Activated CD8-positive, alpha-beta memory T cell treated with anti-CD3 and anti-CD28 coated beads for 48 hours (primary cell): ENCODE results near the gene MYH13.
"Not testable (repeated sequence)": the region's sequence is repeated elsewhere in the genome, so short reads cannot be mapped to it uniquely, and the experiment has no call there.

Source experiments
- DNase-seq, 3 experiments: peaks; one replicate each; pipeline ENCODE4 v3.0.0-alpha.2; 2020; ENCODE audit warnings: low read depth in 2 of 3, low spot score in 2 of 3

The MYH13 gene

DNA sequence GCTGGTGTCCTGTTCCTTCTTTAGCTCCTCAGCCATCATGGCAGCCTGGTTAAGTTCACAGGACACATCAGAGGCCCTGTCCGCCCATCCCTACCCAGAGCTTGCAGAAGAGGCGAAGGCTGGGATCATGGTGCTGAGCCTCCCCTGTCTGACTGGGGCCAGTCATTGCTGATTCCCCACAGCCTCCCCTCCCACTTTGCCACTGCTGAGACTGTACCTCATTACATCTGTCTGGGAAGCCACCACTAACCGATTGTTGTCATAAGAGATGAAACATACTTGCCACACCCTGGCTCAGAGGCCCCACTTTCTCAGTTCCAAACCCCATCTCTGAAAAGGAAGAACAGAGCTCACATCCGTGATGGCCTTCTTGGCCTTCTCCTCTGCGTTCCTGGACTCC is 66.2 kb downstream of the MYH13 start:
- no peak for DNase-seq

DNA sequence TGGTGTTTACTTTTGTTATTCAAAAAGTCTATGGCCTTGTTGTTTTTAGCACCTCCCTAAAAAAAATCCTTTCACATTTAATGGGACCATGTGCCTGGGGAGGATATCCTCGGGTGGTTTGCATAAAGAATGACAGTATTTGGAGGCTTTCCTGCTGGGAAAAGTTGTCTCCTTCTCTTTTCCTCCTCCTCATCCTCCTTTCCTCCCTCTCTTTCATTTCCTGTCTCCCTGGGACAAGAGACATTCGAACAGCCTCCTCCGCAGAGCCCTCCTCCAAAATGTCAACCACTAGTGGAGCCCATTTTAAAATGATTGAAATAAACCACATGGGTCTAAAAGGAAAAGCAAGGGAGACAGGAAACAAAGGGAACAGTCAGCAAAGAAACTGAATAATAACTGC is 67.4 kb downstream of the MYH13 start:
- DNase-seq, result no peak

DNA sequence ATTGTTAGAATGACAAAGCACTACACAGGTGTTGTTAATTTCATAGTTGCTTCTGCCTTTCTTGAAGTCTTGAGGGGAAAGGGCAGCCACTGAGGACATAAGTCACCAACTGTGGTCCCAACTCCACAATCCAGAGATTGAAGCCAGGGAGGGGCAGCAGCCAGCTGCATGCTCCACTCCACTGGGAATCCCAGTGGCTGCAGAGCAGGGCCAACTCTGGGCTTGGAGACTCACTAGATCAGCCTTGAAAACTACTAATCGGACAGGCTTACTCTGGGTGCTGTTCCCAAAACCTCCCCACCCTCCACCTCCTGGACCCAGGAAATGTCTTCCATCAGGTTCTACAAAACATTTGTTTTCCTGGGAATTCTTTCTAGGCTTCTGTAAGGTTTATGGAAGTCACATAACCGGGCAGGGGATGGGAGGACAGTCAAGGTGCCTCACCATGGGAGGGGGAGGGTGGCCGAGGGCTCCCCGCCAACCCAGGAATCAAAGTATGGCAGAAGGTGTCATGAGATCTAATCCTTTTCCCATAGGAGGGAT is 68.0 kb downstream of the MYH13 start:
- no peak for DNase-seq

DNA sequence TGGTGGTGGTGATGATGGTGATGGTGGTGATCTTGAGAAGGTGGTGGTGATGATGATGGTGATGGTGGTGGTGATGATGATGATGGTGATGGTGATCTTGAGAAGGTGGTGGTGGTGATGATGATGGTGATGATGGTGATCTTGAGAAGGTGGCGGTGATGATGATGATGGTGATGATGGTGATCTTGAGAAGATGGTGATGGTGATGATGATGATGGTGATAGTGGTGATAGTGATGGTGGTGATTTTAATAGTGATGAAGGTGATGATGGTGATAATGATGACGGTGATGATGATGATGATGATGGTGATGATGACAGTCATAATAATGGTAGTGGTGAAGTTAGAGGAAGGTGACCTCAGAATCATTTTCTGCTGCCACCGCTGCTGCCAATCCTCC is 75.1 kb downstream of the MYH13 start:
- no peak for DNase-seq

DNA sequence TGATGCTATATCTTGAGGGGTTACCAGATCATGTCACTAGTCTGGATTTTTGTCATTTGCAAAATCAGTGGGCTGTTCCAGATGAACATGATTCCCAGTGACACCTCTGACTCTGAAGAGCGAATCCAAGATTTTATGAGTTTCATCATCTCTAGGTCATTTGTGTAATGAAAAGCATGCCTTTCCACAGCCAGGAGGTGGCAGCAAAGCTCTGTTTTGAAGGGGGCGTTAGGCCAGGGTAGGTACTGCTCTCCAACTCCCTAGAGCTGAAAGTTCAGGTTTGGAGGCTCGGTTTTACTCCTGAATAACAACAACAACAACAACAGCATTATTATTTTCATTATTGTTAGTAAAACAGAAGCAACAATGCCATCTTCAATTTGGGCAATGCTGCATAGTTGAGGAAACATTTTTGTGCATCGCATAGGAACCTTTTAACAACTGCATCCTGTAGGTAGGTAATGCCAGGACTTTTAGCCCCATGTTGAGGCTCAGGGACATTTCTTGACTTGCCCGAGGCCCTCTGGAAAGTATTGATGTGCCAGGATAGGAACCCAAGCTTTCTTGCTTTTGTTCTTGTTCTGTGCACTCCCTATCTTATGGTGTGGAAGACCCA is 77.0 kb downstream of the MYH13 start:
- peak in 1 of 3 experiments; percentile 12 for DNase-seq

DNA sequence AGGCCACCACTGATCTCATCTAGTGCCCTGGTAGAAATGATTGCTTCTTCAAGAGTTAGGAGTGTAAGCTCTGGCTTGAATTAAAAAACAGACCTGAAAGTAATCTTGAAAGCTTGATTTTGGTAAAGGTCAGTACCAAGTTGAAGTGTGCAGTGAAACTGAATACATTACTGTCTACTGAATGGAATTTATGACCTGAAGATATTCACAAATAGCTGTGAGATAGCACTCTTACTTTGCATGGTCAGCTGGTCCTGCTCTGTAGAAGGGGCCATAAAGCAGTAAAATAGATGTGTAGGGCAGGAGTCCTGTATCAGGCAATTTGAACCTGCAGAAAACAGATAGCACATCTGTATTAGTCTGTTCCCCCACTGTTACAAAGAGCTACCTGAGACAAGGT is 78.6 kb downstream of the MYH13 start:
- no peak for DNase-seq

DNA sequence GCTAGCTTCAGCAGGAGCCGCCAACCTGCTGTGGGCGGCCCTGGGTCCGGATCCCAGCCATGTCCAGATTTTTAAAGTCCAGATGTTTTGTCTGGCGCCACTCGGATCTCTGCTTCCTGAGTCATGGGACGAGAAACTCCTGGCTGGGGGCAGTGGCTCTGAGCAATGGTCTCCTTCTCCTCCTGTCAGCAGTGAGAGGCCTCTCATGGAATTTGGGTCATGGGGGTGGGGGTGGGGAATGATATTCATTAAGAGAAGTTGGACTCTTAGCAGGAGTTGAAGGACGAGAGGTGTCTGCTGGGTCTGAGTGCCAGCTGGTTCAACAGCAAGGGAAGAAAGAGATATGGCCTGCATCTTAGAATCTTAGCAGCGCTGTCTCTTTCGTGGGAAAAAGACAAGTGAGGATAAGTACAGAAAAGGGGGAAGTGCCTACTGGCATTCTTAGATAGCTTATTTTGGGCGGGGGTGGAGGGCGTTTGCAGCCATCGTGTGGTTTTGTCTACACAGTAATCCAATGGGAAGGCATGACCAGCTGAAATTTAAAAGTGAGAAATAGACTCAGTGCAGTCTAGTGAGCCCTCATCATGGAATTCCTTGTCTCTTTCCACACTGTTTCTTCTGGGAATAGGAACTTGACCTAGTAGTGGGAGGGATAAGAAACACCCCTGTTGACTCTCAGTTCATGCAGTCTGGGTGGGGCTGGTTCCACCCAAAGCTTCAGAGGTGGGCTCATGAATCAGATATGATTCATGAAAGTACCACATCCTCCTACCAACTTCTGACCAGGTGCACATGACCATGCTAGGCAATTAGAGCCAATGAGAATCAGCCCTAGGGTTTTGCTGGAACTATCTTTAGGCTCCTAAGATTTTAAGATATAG is 80.5 kb downstream of the MYH13 start:
- DNase-seq, result no peak

DNA sequence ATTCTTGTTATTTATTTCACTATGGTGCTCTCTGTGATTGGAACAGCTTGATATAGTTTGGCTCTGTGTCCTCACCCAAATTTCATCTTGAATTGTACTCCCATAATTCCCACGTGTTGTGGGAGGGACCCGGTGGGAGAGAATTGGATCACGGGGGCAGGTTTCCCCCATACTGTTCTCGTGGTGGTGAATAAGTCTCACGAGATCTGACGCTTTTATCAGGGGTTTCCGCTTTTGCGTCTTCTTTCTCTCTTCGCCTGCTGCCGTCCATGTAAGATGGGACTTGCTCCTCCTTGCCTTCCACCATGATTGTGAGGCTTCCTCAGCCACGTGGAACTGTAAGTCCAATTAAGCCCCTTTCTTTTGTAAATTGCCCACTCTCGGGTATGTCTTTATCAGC is 81.2 kb downstream of the MYH13 start:
- DNase-seq, result not testable (repeated sequence)

DNA sequence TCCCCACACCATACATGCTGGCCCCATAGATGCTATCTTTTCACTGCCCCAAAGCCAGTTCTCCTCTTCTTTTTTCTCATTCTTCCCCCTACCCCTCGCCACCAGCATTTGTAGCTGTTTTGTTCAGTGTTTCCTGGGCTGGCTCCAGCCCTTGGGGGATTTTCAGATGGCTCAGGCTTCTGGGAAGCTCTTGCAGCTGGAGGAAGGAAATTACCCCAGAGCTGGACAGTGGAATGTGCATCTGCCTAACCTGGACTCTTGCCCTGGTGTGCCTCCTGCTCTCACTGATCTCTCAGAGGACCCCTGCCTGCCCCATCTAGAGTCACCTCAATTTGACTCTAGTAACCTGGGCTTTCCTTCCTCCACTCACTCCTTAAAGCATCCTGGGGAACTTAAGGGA is 82.8 kb downstream of the MYH13 start:
- DNase-seq, result no peak

DNA sequence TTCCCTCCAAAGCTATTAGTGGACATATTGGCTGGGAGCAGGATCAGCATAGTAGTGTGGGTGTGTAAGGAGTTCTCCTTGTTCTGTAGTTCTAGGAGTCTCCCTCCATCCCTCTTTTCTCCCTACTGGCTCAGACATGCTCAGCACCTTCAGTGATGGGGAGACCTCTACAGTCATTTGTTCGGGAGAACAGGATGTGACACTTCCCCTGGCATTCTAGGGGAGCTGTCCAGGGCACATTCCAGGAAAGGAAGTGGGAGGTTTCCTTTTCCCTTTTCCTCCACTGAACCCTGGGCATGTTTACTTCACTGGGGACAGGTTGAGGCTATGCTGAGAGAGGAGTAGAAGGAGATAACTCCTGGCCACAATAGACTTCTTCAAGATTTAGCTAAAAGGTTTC is 86.5 kb downstream of the MYH13 start:
- DNase-seq, result no peak

DNA sequence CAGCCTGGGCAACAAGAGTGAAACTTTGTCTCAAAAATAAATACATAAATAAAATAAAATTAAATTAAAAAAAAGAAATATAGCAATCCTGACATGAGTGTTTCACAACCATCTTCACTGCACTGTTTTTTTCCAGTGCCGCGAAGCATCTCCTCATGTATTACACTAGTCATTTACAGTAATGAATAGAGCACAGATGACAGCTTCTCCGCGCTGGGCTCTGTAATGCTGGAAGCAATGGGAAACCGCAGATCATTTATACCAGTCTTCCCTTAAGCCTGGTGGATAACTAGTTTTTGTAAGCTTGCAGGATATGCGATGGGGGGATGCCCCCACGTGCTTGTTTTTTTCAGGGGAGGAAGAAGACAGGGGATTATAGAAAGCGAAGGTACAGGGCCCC is 86.9 kb downstream of the MYH13 start:
- DNase-seq, result no peak

DNA sequence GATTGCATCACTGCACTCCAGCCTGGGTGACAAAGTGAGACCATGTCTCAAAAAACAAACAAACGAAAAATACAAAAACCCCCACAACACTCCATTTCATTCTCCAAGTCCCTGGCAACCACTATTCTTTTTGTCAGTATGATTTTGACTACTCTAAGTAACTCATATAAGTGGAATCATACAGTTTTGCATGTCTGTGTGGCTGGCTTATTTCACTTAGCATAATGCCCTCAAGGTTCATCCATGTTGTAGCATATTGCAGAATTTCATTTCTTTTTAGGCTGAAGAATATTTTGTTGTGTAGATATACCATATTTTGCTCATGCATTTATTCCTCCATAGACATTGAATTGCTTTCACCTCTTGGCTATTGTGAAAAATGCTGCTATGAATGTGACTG is 92.7 kb downstream of the MYH13 start:
- no peak for DNase-seq

DNA sequence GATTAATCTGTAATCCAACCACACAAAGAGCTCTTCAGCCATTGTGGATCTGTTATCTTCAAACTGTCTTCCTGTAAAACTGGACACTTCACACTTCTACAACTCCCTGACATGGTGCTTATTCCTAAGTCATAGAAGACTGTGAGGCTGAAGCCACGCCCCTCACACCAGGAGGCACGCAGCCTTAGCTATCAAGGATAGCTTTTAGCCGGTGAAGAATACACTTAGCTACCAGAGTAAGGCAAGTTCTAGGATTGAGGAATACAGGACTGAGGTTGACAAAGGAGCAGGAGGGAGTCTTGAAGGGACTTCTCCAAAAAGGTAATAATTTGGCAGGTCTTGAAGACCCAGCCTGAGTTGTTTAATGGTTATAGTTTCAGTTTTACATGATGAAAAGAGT is 94.6 kb downstream of the MYH13 start:
- DNase-seq, result no peak

DNA sequence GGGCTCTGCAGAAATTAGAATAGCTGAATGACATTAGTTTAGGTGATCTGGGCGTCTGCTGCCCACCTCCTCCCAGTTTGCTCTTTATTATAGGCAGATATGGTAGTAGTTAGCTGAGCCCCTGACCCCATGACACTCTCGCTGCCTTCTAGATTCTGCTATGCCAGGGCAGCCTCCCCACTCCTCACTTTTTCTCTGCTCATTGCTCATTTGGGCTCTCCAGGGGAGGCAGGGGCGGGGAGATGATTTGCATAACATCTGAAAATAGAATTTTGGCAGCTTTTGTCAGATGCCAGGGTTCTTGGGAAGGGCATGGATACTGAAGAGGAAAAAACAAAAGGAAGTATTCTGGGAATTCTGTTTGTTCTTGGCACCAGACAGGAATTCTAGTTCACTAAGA is 96.4 kb downstream of the MYH13 start:
- no peak for DNase-seq

DNA sequence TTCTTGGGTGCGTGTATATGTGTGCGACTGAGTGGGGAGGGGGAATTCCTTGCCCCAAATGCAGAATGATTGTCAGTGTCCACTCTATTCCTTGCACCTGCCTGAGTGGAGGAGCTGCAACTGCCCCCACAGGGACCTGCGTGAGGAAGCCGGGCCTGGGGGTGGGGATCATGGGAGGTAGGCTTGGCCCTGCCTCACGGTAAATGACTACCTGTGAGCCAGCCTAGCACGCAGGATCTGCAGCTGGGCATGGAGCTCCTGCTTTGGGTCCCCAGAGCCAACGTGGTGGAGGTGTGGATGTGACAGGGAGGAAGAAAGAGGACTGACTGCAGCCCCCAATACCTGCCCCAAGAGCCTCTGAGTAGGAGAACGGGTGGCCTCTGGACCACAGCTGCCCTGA is 97.4 kb downstream of the MYH13 start:
- no peak for DNase-seq

DNA sequence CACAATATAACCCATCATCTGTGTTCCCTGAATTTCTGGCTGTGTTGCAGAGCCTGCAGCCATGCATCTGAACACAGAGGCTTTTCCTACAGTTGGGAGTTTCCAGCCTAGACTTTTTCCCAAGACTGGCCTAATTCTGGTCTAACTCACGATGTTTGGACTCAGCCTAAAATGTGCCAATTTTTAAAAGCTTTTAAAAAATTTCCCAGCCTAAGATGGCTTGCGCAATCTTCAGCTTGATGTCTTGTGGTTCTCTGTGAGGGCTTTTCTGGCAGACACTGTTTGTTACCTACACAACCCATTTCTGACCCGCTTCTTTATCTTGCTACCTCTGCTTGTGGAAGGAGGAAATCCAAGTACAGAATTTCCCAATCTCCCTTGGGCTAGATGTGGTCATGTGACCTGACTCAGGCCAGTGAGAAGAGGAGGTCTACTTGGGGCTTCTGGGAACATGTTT is 101.7 kb downstream of the MYH13 start:
- DNase-seq, result no peak

DNA sequence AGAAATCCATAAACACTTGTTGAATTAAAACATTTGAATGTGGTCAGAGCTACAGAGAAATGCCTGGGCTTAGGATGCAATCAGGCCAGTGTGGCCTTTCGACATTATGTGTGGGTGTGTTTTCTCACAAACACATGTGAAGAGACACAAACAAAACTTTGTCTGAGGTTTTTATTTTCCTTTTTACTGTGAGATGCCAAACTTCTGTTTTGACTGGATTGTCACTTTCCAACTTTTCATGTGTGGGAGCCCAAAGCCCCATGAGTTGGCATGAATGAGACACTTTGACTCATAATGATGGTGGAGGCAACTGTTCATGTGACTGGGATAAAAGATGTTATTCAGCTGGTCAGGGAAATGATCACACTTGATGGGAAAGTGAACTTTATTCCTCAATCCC is 102.5 kb downstream of the MYH13 start:
- DNase-seq, result no peak

DNA sequence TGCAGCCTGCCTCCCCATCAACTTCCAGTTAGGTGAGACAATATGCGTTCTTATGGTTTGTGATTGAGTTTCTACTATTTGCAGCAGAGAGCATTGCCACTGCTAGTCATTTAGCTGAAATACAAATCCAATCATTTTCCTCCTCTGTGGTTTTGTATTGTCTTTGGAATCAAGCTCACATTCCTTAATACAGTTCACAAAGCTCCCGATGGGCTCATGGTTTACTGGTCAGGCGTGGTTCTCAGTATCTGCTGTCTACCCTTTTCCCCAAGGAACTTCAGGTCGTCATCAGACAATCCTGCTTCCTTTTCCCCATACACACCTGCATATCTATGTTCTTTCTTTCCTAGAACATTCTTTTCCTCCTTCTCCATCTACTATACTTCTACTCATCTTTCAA is 104.8 kb downstream of the MYH13 start:
- no peak for DNase-seq

DNA sequence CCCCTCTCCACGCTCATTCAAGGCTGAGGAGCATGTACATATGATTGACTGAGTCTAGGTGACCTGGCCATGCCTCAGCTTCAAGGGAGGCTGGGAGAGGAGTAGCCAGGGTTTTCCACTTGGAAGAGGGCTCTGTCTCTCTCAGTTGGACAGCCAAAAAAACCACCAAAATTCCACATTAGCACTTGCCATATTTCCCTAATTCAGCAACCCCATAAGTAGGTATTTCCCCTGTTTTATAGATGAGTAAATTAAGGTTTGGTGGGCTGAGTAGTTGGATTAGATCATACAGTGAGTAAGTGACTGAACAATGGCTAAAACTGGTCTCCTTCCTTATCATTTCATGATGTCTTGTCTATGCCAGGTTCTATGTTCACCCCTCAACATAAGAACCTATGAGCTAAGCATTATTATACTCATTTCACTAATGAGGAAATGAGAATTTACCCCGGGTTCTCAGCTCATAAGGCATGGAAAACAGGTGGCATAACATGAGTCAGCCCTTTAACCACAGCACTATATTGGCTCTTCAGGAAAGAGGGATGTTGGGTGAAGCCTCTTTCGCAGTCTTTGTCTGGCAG is 106.4 kb downstream of the MYH13 start:
- no peak for DNase-seq

DNA sequence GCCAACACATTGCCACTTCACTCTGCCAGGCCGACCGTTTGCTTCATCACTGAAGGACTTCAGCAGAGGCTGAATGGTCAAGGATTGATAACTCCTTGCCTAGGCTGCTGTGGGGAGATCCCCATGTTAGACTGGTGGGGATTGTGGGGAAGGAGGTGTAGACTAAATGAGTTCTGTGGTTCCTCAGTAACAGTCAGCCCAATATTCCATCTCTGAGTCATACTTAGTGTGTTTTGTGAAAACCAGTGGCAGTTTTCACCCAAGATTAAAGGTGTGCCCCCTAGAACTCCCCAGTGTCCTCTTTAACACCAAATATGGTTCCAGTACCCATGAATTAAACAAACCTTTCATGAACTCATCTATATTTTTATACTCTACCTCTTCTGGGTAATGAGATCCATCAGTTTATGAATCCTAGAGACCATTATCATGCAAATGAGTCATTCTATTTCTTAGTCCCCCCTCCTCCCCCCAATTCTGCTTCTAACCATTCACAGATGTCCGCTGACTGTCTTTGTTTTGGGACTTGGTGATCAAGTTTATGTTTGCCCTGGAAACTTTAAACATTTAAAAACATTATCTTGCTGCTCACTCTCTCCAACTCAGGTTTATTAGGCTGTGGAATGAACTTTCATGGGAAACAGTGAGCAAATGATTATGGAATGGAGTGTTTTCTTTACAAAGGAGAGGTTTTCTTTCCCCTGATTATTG is 107.6 kb downstream of the MYH13 start:
- DNase-seq, result no peak

DNA sequence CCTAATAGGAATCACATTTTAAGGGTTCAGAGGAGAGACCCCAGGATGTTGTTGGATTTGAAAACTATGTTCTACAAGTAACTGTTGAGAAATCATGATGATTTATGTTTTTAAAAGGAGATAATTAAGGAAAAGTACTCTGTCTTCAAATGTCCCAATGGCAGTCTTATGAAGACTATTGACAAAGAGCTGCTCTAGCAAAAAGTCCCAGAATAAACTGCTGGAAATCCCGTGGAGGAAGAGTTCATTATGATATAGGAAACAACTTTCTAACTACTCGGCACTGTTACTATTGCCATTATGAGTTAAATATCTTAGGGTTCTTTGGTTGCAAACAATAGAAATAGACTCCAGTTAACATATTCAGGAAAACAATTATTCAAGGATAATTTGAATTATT is 108.8 kb downstream of the MYH13 start:
- DNase-seq, result no peak

DNA sequence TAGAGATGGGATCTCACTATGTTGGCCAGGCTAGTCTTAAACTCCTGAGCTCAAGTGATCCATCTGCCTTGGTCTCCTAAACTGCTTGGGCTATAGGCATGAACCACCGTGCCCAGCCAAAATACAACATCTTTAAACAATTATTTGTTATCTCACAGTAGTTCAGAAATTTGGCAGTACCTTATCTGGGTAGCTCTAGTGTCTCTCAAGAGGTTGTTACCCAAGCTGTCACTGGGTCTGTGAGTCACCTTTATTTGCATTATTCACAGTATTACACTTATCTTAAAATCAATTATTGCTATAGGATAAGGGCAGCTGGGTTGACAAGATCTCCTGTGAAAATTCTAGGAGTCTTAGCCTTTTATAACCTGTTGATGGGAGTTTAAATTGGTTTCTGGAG is 110.4 kb downstream of the MYH13 start:
- no peak for DNase-seq
